Stimulated activated CD8-positive, alpha-beta memory T cell treated with anti-CD3 and anti-CD28 coated beads, Interleukin-4, amount 100 ng/mL, for 4 hours (primary cell): ENCODE results near the gene AHDC1.
"Not testable (repeated sequence)": the region's sequence is repeated elsewhere in the genome, so short reads cannot be mapped to it uniquely, and the experiment has no call there.

ENCODE experiments used
- DNase-seq, 2 donors: peaks; one replicate each; pipeline ENCODE4 v3.0.0-alpha.2; 2020; ENCODE audit warnings: low read depth in 2 of 2, low spot score in 1 of 2

Gene AHDC1

GRCh38 chr1:27633298-27633610, 29.3 kb upstream of the AHDC1 start:
- DNase-seq, result no peak

GRCh38 chr1:27632387-27633297, 28.7 kb upstream of the AHDC1 start:
- DNase-seq, result peak; percentile 37 to 54

GRCh38 chr1:27630859-27631491, 27.0 kb upstream of the AHDC1 start:
- no peak for DNase-seq

- no peak for DNase-seq
These were observed 24.8 kb upstream of the AHDC1 start for GRCh38 chr1:27628712-27629111.

- not testable (repeated sequence) for DNase-seq
These were observed 23.8 kb upstream of the AHDC1 start for GRCh38 chr1:27627733-27628132.

GRCh38 chr1:27627061-27627460, 23.1 kb upstream of the AHDC1 start:
- no peak for DNase-seq

- no peak for DNase-seq
These were observed 22.3 kb upstream of the AHDC1 start for GRCh38 chr1:27626031-27626935.

GRCh38 chr1:27624467-27625178, 20.7 kb upstream of the AHDC1 start:
- DNase-seq, result no peak

- no peak for DNase-seq
These were observed 19.6 kb upstream of the AHDC1 start for GRCh38 chr1:27623327-27624212.

- DNase-seq, result no peak
These were observed 18.9 kb upstream of the AHDC1 start for GRCh38 chr1:27622828-27623227.

GRCh38 chr1:27621051-27621920, 17.3 kb upstream of the AHDC1 start:
- DNase-seq, result no peak

GRCh38 chr1:27619782-27620438, 16.0 kb upstream of the AHDC1 start:
- DNase-seq, result not testable (repeated sequence)

GRCh38 chr1:27618341-27619082, 14.6 kb upstream of the AHDC1 start:
- no peak for DNase-seq

- DNase-seq, result no peak
These were observed 13.5 kb upstream of the AHDC1 start for GRCh38 chr1:27617420-27617819.

- DNase-seq, result no peak
These were observed 12.5 kb upstream of the AHDC1 start for GRCh38 chr1:27616441-27616840.

- no peak for DNase-seq
These were observed 11.6 kb upstream of the AHDC1 start for GRCh38 chr1:27615346-27616192.
